Stimulated activated CD4-positive, alpha-beta T cell treated with anti-CD3 and anti-CD28 coated beads, Interleukin-2, amount 100 ng/mL, for 24 hours (primary cell): ENCODE measurements around the gene C1QTNF5.
A peak's percentile ranks its signal among the peaks of the same experiment; 100 is the strongest.

Experiments used
- DNase-seq, 2 donors: peaks; one replicate each; pipeline ENCODE4 v3.0.0-alpha.2; 2020

The C1QTNF5 gene

DNA sequence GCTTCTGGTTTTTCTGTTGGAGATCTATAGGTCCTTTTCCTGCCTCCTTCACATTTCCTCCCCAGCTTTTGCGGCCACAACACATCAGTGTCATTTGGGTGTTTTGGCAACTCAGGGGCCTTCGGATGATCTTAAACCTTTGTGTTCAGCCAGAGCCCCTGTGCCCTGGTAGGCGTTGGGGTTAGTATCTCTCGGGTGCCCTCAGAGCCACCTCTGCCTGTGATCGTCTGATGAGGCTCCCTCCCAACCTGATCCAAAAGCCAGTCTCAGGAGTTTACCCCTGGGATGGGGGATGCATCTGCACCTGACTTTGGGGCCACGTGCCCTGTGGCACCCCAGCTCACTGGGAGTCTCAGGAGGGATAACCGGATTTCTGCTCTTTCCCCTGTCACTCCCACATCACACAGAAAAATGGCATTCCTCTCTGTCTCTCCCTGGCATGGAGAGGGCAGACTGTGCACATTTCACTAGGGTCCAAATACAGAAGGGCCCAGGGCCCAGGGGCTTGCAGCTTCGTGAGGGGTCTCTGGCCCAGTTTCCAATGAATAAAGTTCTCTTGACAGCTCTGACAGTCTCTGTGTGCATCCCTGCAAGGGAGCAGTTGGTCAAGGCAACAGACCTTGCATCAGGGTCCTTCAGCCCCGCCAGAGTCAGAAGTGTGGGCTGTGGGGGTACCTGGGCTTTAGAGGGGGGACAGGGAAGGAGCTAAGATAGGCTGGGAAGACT, 3.8 kb downstream of the C1QTNF5 start:
- DNase-seq, result no peak

- DNase-seq, result no peak
These were observed 4.8 kb downstream of the C1QTNF5 start for GRCh38 chr11:119335655-119336543.

GRCh38 chr11:119335091-119335654, 5.5 kb downstream of the C1QTNF5 start:
- no peak for DNase-seq

DNA sequence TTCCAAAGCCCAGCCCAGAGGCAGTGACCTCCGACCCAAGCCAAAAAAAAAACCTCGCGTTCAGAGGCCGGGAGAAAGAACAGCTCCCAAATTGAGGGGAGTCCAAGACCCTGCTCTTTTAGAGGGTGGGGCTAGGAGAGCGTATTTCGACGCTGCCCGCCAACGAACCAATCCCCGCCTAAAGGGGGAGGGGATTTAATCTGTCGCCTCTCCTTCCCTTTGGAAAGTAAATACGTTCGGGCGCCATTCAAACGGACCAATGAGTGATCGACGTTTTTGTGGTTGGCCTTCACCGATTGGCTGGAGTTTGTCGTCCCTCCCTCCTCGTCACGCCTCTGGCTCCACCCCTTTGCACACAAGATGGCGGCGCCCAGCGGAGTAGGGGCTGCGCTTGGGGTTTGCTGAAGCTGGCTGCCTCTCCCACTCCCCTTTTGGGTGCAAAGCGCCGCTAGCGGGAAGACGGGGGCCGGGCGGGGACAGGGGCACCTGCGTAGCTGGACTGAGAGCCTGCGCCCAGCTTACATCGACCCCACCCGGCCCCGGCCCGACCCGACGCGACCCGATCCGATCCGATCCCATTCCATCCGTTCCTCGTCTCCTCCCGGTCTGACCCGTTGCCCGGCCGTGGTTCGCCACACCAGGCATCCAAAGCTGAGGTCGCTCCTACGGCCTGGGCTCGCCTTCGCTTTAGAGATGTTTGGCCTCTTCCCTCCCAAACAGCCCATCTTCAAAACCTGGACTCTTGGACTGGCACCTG, 6.3 kb downstream of the C1QTNF5 start, which contains the start of gene RNF26:
RNF26 (plus strand) TSS at position 354 of the 757 bp plus-strand sequence. CDS start 596 bp downstream, outside the sequence.
- DNase-seq, result peak; percentile 92 to 93

- DNase-seq, result no peak
These were observed 8.4 kb downstream of the C1QTNF5 start for GRCh38 chr11:119332111-119332765.

GRCh38 chr11:119330237-119330636, 10.4 kb downstream of the C1QTNF5 start:
- DNase-seq, result no peak

- no peak for DNase-seq
These were observed 11.4 kb downstream of the C1QTNF5 start for GRCh38 chr11:119329320-119329719.

DNA sequence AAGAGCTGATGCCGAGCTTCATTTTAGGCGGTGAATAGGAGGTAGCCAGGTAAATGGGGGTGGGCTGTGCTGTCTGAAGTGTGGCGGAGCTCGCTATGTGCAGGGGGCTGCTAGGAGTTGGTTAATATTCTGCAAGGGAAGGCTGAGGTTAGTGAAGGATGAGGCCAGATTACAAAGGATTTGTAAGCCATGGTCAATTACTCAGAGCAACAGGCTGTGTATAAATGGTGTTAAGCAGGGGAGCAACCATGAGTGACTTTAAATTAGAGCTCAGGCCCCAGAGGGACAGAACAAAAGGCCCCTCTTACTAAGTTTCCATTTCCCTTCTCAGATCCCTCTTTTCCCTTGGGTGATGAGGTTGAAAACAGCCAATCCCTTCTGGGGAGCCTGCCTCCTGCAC, 16.5 kb downstream of the C1QTNF5 start:
- no peak for DNase-seq

DNA sequence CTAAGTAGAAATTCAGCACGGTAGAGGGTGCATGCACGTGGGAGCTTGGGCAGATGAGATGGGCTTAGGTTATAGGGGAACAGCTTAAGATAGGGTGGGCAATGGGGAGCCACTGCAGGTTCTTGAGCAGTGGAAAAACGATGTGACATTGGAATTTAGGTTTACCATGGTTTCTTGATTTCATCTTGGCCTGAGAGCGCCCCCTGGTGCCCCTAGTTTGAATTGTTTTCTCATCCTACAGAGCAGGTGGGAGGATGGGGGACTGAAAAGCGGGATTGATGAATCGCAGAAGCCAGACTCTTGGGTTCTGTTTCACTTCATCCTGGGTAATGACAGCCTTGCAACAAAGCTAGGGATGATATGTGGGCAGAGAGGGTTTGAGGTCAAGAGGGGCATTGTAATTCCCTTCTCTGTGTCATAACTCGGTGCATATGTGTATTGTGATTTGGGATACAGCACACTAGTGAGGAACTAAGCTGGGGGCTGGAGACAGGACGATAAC, 17.1 kb downstream of the C1QTNF5 start:
- DNase-seq, result peak; percentile 88

DNA sequence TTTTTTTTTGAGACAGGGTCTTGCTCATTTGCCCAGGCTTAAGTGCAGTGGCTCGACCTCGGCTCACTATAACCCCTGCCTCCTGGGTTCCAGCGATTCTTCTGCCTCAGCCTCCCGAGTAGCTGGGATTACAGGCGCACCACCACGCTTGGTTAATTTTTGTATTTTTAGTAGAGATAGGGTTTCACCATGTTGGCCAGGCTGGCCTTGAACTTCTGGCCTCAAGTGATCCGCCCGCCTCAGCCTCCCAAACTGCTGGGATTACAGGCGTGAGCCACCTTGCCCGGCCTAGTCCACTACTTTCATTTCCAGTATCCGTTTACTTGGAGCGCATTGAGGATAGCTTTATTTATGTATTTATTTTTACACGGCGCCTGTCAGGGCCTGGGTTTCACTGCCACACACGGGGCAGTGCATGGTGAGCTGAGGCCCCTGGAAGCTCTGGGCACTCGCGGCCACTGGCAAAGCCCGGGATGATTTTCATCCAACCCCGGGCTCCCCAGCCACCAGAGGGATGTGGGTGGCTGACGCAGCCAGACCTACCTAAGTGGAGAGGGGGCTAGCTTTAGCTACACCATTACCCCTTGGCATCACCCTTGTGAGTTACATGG, 17.7 kb downstream of the C1QTNF5 start:
- no peak for DNase-seq

DNA sequence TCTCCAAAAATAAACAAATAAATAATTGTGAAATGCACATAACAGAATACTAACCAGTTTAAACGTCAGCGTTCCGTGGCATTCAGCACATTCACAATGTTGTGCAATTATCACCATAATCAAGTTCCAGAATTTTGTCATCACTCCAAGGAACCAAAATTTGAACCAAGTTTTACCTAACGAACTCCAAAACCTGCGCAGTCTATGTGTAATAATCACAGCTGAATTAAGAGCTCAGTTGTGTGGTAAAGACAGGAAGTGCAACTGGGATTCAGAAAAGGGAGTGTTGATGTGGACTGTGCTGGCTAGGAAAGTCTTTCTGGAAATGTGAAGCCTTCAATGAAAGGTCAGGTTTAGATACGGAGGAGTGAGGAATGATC, 18.3 kb downstream of the C1QTNF5 start:
- no peak for DNase-seq

- DNase-seq, result peak; percentile 44 to 70
These were observed 19.7 kb downstream of the C1QTNF5 start for GRCh38 chr11:119320776-119321524.

- DNase-seq, result peak in 1 of 2 donors; percentile 21
These were observed 20.4 kb downstream of the C1QTNF5 start for GRCh38 chr11:119320240-119320775.

DNA sequence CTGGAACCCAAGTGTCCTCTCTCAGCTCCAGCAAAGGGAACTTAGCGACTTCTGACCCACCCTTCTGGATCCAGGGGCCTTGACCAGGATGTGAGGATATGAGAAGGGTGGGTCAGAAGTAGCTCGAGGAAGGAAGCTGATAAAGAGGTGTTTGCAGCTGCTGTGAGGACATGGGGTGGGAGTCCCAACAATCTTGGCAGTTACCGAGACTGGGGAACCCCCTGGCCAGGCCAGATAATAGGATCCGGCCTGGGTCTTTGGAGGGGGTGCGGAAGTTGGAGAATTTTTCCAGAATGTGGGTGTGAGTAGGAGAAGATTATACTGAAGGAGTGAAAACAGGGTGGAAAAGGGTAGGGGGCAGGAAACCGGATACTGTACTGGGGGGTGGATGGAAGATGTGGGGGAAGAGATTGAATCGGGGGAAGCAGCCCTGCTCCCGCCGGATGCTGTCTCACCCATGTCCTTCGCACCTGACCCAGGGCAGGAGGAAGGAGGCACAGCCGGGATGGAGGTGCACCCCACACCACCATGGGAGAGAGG, 20.9 kb downstream of the C1QTNF5 start:
- peak in 1 of 2 donors; percentile 15 for DNase-seq

DNA sequence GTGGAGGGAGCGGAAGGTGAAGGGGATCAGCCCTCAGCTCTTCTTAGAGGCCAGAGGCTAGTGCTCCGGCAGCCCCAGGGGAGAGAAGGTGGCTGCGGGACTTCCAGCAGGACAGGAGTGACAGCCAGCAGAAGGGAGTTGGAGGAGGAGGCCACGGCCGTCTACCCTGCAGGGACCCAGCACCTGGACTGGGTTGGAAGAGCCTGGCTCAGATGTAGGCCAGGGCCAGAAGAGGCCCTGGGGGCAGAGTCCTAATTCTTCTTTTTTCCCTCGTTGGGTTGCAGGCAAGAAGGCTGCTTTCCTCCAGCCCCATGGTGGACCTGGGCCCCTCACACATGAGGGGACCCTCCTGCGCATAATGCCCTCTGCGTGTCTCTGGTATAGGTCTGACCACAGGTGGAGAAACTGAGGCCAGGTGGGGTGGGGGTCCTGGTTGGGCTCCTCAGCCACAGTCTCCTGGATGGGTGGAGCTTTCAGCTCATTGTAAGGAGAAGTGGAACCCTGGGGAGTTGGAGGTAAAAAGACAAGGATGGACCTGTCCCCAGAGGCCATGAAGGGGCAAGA, 21.5 kb downstream of the C1QTNF5 start:
- DNase-seq, result peak in 1 of 2 donors; percentile 17

- DNase-seq, result peak in 1 of 2 donors; percentile 33
These were observed 22.2 kb downstream of the C1QTNF5 start for GRCh38 chr11:119318240-119319135.

DNA sequence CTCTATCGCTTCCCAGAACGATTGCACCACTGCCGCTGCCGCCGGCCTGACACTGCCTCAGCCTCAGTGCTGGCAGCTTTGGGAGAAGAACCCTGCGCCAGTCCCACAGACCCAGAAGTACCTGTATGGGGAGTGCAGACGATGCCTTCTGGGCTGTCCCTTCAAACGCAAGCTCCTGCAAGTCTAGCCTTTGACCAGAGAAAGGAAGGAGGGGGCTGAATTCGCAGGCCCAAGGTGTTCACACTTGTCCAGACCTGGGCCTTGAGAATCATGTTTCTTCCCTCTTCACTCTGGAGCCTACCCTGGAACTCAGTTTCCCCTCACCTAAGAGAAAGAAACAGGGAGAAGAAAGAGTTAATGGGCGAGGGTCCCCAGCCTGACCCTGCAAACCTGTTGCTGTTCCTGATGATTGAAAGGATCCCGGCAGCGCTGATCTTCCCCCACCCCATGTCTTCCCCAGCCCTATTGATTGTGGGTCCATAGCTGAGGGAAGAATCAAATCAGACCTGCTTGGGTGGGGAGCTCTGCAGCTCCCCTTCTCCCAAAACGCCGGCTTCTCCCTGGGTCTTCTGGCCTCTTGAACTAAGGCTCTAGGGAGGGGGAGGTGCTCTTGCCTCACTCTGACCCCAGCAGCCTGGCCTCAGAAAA, 23.0 kb downstream of the C1QTNF5 start:
- DNase-seq, result no peak
